ENCODE measurements around the gene GXYLT2.

GRCh38 chr3:72839057-72839456 is 48.8 kb upstream of the GXYLT2 start:
- TF ChIP-seq CTCF (IDR thresholded peaks at IDR 0.05) (no peak), POLR2A (IDR thresholded peaks at IDR 0.05) (no peak)

Data from thyroid gland (tissue), 4 donors.